Neural progenitor cell (in vitro differentiated cells): Measurements from ENCODE around the gene HSPB6. TPM values are rescaled to one million over a fixed set of nuclear protein-coding genes. Genes with fewer than 3 reads are reported as not detected.

Experiments
- DNase-seq: peaks from one replicate; pipeline ENCODE4 v3.0.0-alpha.2; 2016; ENCODE audit warnings: low spot score
- H2AFZ ChIP-seq: fragments of 200-600 bp; sonication (generic); replicated peaks from 2 replicates; pipeline ENCODE4 v1.6.1; 2016; ENCODE audit warnings: antibody characterized with exemption
- H3F3A ChIP-seq: fragments of 200-600 bp; sonication (generic); 2 replicates; pipeline ENCODE4 v1.6.1; 2016; ENCODE audit warnings: antibody characterized with exemption, low read depth
- H3K27ac ChIP-seq: fragments of 200-600 bp; sonication (generic); 2 replicates; pipeline ENCODE4 v1.5.1; 2016; ENCODE audit warnings: mild to moderate bottlenecking
- H3K27me3 ChIP-seq: fragments of 200-600 bp; sonication (generic); 2 replicates; pipeline ENCODE4 v1.6.1; 2016; ENCODE audit warnings: mild to moderate bottlenecking, moderate library complexity
- H3K36me3 ChIP-seq: fragments of 200-600 bp; sonication (generic); 2 replicates; pipeline ENCODE4 v1.5.1; 2016
- H3K4me1 ChIP-seq: fragments of 200-600 bp; sonication (generic); 2 replicates; pipeline ENCODE4 v1.6.1; 2016; ENCODE audit warnings: mixed run types
- H3K4me2 ChIP-seq: fragments of 200-600 bp; sonication (generic); 2 replicates; pipeline ENCODE4 v1.6.1; 2016
- H3K4me3 ChIP-seq: fragments of 200-600 bp; sonication (generic); 2 replicates; pipeline ENCODE4 v1.5.1; 2016
- H3K79me2 ChIP-seq: fragments of 200-600 bp; sonication (generic); 2 replicates; pipeline ENCODE4 v1.6.1; 2016; ENCODE audit warnings: low read depth
- H3K9ac ChIP-seq: fragments of 200-600 bp; sonication (generic); 2 replicates; pipeline ENCODE4 v1.6.1; 2016
- H3K9me3 ChIP-seq: fragments of 200-600 bp; sonication (generic); 2 replicates; pipeline ENCODE4 v1.5.1; 2016; ENCODE audit warnings: low read depth
- H4K20me1 ChIP-seq: fragments of 200-600 bp; sonication (generic); 2 replicates; pipeline ENCODE4 v1.6.1; 2016; ENCODE audit warnings: low read depth
- H3K27ac Mint-ChIP-seq: 3 replicates; pipeline ENCODE4 v1.8.0; 2021; ENCODE audit warnings: mixed read lengths
- H3K27me3 Mint-ChIP-seq: 2 replicates; pipeline ENCODE4 v1.8.0; 2022; ENCODE audit warnings: low read depth, mild to moderate bottlenecking, inconsistent platforms, moderate library complexity, mixed read lengths; ENCODE audit not compliant: insufficient read depth
- H3K36me3 Mint-ChIP-seq: 3 replicates; pipeline ENCODE4 v1.8.0; 2021; ENCODE audit warnings: mixed read lengths
- H3K4me1 Mint-ChIP-seq: 3 replicates; pipeline ENCODE4 v1.8.0; 2021; ENCODE audit warnings: mixed read lengths
- H3K4me3 Mint-ChIP-seq: 3 replicates; pipeline ENCODE4 v1.8.0; 2021; ENCODE audit warnings: mild to moderate bottlenecking, moderate library complexity, mixed read lengths
- H3K9me3 Mint-ChIP-seq: 3 replicates; pipeline ENCODE4 v1.8.0; 2020; ENCODE audit warnings: mixed read lengths
- EZH2 ChIP-seq: fragments of 200-600 bp; sonication (generic); IDR thresholded peaks from 2 replicates; pipeline ENCODE4 v1.6.1; 2017; ENCODE audit warnings: antibody characterized with exemption, mild to moderate bottlenecking, moderate library complexity
- EZH2phosphoT487 ChIP-seq: fragments of 200-600 bp; sonication (generic); IDR thresholded peaks from 2 replicates; pipeline ENCODE4 v1.6.1; 2017; ENCODE audit warnings: antibody characterized with exemption
- total RNA-seq: library from RNA; depleted of rRNA; stranded (reverse); fragments of >200 nt; gene quantifications from 2 replicates; pipeline ENCODE4 v1.2.3, GENCODE V29; 2015; ENCODE audit warnings: low replicate concordance
- TF ChIP-seq, protein P1 (sequence below): fragments of 200-600 bp; sonication (generic); IDR thresholded peaks from 2 replicates; pipeline ENCODE4 v1.5.1; 2017; ENCODE audit warnings: antibody characterized with exemption, mild to moderate bottlenecking

The HSPB6 gene
- total RNA-seq, 1 donor from 2014 or later = not detected

DNA sequence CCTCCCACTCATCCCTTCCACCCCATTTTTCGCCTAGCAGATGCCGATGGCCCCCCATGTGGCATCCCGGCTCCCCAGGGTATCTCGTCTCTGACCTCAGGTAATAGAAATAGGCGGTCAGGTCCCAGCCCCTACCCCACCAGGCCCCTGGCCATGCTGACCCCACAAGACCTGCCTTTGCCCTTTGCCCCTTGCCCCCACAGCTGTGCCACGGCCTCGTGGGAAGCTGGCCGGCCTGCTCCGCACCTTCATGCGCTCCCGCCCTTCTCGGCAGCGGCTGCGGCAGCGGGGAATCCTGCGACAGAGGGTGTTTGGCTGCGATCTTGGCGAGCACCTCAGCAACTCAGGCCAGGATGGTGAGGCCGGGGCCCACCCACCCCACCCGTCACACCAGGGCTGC, 23.9 kb upstream of the HSPB6 start:
- Histone ChIP-seq H3K4me3 (no peak overlapping the region), H3K27ac (no peak overlapping the region), H3K9me3 (no peaks in the 10 kb centered on the region), H2AFZ (no peak overlapping the region), H3K9ac (no peak overlapping the region), H4K20me1 (peaks cover 40% of the 10 kb centered on the region), H3K4me1 (peaks cover 27% of the 10 kb centered on the region), H3K79me2 (no peaks in the 10 kb centered on the region), H3K27me3 (peaks cover 28% of the 10 kb centered on the region), H3K4me2 (no peak overlapping the region), H3F3A (peaks cover 29% of the 10 kb centered on the region), H3K36me3 (no peaks in the 10 kb centered on the region)
- H3K36me3 Mint-ChIP-seq = peaks cover 5% of the 10 kb centered on the region
- peaks cover 4% of the 10 kb centered on the region for H3K27me3 Mint-ChIP-seq
- TF ChIP-seq EZH2 = no peak
- no peak for TF ChIP-seq EZH2phosphoT487
- TF ChIP-seq, protein P1, sequence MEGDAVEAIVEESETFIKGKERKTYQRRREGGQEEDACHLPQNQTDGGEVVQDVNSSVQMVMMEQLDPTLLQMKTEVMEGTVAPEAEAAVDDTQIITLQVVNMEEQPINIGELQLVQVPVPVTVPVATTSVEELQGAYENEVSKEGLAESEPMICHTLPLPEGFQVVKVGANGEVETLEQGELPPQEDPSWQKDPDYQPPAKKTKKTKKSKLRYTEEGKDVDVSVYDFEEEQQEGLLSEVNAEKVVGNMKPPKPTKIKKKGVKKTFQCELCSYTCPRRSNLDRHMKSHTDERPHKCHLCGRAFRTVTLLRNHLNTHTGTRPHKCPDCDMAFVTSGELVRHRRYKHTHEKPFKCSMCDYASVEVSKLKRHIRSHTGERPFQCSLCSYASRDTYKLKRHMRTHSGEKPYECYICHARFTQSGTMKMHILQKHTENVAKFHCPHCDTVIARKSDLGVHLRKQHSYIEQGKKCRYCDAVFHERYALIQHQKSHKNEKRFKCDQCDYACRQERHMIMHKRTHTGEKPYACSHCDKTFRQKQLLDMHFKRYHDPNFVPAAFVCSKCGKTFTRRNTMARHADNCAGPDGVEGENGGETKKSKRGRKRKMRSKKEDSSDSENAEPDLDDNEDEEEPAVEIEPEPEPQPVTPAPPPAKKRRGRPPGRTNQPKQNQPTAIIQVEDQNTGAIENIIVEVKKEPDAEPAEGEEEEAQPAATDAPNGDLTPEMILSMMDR = no peak
- H3K4me3 Mint-ChIP-seq = no peak overlapping the region
- no peak overlapping the region for H3K27ac Mint-ChIP-seq
- DNase-seq = no peak
- H3K4me1 Mint-ChIP-seq = peaks cover 13% of the 10 kb centered on the region
- H3K9me3 Mint-ChIP-seq = no peaks in the 10 kb centered on the region

DNA sequence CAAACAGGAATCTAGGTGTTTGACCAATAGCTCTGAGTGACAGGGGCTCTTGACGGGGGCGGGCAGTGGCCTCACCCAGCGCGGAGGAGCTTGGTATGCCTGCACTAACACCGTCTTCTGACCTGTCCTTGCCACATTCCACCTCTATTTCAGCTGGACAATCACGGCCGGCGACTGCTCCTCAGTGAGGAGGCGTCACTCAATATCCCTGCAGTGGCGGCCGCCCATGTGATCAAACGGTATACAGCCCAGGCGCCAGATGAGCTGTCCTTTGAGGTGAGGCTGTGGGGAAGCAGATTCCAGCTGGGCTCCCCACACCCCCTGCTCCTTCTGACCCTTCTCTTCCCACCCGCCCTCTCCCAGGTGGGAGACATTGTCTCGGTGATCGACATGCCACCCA, 23.2 kb upstream of the HSPB6 start:
- Histone ChIP-seq H3K36me3 (no peaks in the 10 kb centered on the region), H3K9me3 (no peaks in the 10 kb centered on the region), H3K27me3 (peaks cover 21% of the 10 kb centered on the region), H3K27ac (no peak overlapping the region), H3K4me3 (no peak overlapping the region), H2AFZ (no peak overlapping the region), H3K4me1 (peaks cover 26% of the 10 kb centered on the region), H3K79me2 (no peaks in the 10 kb centered on the region), H3F3A (peaks cover 27% of the 10 kb centered on the region), H4K20me1 (peaks cover 35% of the 10 kb centered on the region), H3K9ac (no peak overlapping the region), H3K4me2 (no peak overlapping the region)
- peaks cover 6% of the 10 kb centered on the region for H3K27me3 Mint-ChIP-seq
- H3K4me3 Mint-ChIP-seq = no peak overlapping the region
- H3K36me3 Mint-ChIP-seq = peaks cover 5% of the 10 kb centered on the region
- H3K4me1 Mint-ChIP-seq = peaks cover 15% of the 10 kb centered on the region
- no peak for DNase-seq
- no peaks in the 10 kb centered on the region for H3K9me3 Mint-ChIP-seq
- TF ChIP-seq, protein P1 = no peak
- TF ChIP-seq EZH2 = no peak
- no peak for TF ChIP-seq EZH2phosphoT487
- no peak overlapping the region for H3K27ac Mint-ChIP-seq

DNA sequence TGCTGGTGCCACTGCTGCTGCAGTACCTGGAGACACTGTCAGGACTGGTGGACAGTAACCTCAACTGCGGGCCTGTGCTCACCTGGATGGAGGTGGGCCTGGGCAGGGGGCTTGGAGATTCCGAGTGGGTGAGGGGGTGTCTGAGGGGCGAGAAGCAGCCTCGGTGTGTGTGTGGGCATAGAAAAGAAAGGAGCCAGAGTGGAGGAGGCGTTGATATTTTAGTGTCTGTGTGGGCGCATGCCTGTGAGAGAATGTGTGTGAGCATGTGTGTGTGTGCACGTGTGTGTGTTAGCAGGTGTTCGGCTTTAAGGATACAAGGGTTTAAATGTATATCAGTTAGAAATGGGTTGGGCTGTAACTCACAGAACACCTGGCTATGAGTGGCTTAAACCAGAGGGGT, 22.2 kb upstream of the HSPB6 start:
- Histone ChIP-seq H3K4me3 (no peak overlapping the region), H3K79me2 (no peaks in the 10 kb centered on the region)
- H3K4me1 Mint-ChIP-seq = peaks cover 24% of the 10 kb centered on the region

More for the DNA sequence above, 22.2 kb upstream of the HSPB6 start:
- Mint-ChIP-seq H3K36me3 (peaks cover 5% of the 10 kb centered on the region), H3K4me3 (no peak overlapping the region), H3K27me3 (peaks cover 7% of the 10 kb centered on the region), H3K9me3 (no peaks in the 10 kb centered on the region), H3K27ac (no peak overlapping the region)
- H3K27me3 ChIP-seq = peaks cover 18% of the 10 kb centered on the region
- H3K36me3 ChIP-seq = no peaks in the 10 kb centered on the region
- H4K20me1 ChIP-seq = peaks cover 38% of the 10 kb centered on the region
- H3F3A ChIP-seq = peaks cover 29% of the 10 kb centered on the region
- H3K4me1 ChIP-seq = peaks cover 25% of the 10 kb centered on the region
- H3K9ac ChIP-seq = no peak overlapping the region
- TF ChIP-seq, protein P1 = no peak
- TF ChIP-seq EZH2 = no peak
- no peak for TF ChIP-seq EZH2phosphoT487
- no peak overlapping the region for H3K4me2 ChIP-seq
- H2AFZ ChIP-seq = no peak overlapping the region
- no peaks in the 10 kb centered on the region for H3K9me3 ChIP-seq
- no peak overlapping the region for H3K27ac ChIP-seq
- DNase-seq = no peak
